HG02970 (cell line): ENCODE data around the gene MRPS25.
"Not testable (repeated sequence)": the region's sequence is repeated elsewhere in the genome, so short reads cannot be mapped to it uniquely, and the experiment has no call there.

Source experiments
- ATAC-seq: cut with Tn5 transposase; IDR thresholded peaks from one replicate; pipeline ENCODE4 v1.9.1; 2021; ENCODE audit warnings: mild to moderate bottlenecking, moderate library complexity, moderate number of reproducible peaks; ENCODE audit not compliant: unreplicated experiment, low FRiP score

Gene MRPS25

GRCh38 chr3:15045667-15046066 lies 19.4 kb downstream of the MRPS25 start:
- no peak for ATAC-seq

DNA sequence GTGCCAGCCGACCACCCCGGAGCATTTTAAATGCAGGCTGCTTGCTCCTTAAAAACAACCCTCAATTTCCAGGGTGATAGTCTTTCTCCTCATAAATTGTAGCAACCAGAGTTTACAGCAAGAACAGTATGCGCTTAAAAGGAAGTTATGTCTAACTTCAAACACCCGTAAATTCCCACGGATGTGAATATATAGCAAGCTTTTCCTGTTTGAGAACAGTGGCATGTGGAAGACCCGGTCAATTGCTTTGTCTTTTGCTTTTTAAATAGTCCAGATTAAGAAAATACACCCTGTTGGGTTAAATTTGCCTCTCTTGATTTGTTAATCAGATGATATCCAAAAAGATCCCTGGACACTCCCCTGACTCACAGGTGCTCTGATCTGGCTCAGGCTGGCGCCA lies 20.8 kb downstream of the MRPS25 start:
- ATAC-seq, result no peak

GRCh38 chr3:15043408-15044171 lies 21.5 kb downstream of the MRPS25 start:
- no peak for ATAC-seq

- no peak for ATAC-seq
These were observed 22.2 kb downstream of the MRPS25 start for GRCh38 chr3:15042936-15043335.

GRCh38 chr3:15041950-15042349 lies 23.2 kb downstream of the MRPS25 start:
- no peak for ATAC-seq

DNA sequence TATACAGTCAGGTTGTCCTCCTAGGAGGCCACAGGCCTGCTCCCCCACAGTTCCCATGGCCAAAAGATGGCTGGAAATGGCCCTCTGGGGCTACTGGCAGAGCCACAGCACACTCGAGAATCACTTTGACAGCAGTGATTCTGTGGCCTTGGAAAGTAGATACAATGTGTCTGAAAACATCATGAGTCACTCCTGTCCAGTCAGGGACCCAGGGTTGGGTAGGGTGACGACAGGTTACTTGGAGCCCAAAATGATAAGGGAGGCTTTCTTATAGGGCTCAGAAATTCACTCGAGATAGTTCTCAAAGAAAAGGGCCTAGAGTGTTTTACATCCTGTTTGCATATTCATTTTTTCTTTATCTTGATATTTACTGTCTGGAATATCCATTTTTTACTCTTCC lies 24.3 kb downstream of the MRPS25 start:
- no peak for ATAC-seq

- no peak for ATAC-seq
These were observed 26.8 kb downstream of the MRPS25 start for GRCh38 chr3:15038306-15038705.

DNA sequence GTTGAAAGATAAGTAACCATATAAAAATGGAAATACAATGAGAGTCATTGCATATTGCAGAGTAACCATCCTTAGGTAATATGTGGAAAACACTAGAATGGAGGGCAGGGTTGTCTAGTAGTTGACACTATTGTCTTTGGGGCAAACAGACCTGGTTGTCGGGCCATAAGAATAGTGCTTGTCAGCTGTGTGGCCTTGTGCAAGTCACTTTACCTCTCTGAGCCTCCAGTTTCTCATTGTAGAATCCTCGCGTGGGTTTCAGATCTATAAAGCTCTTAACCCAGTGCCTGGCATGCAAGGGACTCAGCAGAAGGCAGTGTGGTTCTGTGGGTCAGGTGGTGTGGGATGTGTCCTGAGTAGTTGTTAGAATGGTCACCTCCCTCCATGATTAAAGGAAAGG lies 32.0 kb downstream of the MRPS25 start:
- no peak for ATAC-seq

DNA sequence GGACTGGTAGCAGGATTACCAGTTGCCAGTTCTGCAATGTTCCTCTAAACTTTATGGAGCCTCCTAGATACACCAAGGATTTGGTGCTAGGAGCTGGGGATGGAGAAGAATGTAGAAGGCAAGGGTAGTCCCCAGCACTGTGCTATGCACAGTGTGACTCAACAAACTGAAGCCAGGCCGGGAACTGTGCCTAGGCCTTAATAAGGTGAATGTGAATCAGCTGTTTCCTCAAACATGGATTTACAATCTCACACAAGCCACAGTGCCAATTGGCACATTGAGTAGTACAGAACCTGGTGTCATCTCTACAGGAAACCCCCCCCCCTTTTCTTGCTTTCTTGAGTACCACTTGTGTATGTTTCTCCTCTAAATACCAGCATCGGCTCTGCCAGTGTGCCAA lies 32.5 kb downstream of the MRPS25 start:
- no peak for ATAC-seq

- no peak for ATAC-seq
These were observed 35.5 kb downstream of the MRPS25 start for GRCh38 chr3:15029625-15030024.

DNA sequence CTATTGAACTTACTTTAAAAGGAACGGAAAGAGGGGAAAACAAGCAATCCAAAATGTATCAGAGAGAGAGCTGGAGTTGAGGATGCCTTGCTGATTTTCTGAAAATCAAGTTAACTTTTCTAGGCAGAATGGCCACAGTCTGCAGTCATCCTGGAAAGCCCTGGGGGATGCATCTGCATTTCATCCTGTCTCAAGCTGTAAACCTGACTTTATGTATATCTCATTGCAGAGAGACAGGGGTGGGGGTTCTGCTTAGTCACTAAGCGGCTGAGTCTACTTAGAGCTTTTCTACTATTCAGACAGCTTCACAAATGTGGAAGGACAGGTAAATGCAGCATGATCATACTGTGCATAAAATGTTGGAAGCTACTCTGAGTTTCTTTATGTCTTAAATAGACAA lies 41.4 kb downstream of the MRPS25 start:
- no peak for ATAC-seq

DNA sequence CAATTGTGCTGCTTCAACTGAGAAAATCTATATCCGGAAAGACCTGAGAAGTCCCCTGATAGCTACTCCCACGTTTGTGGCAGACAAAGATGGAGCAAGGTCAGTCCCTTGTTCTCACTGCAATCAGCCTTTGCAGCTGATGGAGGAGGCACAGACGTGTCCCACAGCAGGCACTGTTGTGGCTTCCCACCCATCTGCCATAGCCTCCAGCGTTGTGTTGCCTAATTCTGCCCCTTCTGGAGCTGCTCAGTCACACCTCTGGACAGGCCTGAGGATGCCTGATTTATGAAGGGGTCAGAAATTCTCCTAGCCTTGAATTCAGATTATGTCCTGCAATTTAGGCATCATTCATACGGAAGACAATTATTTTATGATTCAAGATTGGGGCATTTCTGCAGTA lies 41.9 kb downstream of the MRPS25 start:
- ATAC-seq, result no peak

DNA sequence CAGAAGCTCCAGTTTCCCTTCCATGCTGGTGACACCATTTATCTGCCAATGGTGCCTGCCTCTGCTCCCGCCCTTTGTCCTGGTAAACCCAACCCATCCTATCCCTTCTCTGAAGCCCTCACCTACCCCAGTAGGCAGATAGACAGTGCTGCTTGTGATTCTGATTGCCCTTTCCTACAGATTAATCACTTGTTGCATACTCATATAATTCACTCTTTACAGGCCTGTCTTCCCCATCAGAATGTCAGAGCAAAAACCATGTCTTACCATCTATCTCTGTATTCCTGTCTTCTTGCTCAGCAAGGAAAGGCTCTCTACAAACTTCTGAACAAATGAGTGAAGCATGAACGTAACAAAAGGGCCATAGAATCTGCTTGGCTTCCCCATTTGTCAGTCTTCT lies 47.9 kb downstream of the MRPS25 start:
- ATAC-seq, result no peak

DNA sequence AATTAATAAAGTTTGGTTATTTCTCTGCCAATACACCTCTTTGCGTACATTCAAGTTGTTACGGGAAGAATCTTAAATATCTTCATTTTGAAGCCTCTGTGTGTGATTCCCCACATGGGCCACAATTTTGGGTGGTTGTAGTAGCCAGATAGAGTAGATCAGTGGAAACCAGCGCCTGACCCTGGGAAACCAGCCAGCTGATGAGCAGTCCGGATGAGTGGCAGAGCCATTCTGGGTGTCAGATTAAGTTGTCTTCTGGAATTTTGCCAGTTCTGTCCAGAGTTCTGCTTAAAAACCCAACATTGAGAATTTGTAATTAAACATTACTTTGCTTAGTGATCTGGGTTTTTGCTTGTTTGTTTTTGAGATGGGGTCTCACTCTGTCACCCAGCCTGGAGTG lies 49.7 kb downstream of the MRPS25 start:
- ATAC-seq, result no peak

GRCh38 chr3:15014606-15015328 lies 50.3 kb downstream of the MRPS25 start:
- ATAC-seq, result no peak

- no peak for ATAC-seq
These were observed 53.9 kb downstream of the MRPS25 start for GRCh38 chr3:15011174-15011573.

DNA sequence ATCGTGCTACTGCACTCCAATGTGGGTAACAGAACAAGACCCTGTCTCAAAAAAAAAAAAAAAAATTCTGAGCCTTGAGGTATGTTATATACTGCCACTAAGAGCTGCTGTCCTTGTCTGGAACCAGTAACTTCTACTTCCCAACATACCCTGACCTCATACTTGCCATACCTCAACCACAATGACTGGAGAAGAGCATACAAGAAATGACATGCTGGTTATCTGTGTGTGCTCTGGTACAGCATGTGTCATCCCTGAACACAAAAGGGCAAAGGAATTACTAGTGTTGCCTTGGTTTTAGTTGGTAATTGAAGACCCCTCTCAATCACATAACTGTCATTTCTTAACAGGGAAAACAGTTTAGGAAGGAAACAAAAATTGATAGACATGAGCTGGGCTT lies 54.5 kb downstream of the MRPS25 start:
- ATAC-seq, result no peak

GRCh38 chr3:15009167-15009566 lies 55.9 kb downstream of the MRPS25 start:
- no peak for ATAC-seq

DNA sequence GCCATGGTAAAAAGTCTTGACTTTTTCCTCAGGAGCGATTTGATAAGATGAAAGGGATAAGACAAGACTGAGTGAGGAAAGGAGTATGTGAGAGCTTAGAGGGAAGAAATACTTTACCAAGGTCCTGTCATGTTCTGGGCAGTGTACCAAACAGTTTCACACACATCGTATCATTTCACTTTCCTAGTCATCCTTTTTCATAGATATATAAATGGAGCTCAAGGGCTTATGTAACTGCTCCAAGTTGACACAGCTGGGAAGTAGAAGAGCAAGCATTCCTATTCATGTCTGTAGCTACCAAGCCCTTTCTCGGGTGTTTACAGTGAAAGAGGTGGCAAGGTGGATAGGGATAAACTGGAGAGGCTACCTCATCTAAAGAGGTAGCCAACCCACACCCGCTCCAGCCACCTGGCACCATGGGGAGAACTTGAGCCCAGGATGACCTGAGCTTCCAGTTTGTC lies 57.4 kb downstream of the MRPS25 start:
- ATAC-seq, result no peak

DNA sequence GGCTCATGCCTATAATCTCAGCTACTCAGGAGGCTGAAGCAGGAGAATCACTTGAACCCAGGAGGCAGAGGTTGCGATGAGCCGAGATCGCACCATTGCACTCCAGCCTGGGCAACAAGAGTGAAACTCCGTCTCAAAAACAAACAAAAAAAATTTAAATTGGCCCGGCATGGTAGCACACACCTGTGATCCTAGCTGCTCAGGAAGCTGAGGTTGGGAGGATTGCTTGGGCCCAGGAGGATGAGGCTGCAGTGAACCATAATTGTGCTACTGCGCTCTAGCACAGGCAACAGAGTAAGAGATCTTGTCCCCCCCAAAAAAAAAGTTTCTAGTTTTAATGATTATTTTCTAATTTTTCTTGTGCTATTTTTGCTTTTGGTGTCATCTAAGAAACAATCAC lies 65.9 kb downstream of the MRPS25 start:
- not testable (repeated sequence) for ATAC-seq
